ENCODE measurements around the gene MARS1.

Gene MARS1

GRCh38 chr12:57458665-57459054, 29.2 kb upstream of the MARS1 start:
- DNase-seq = no peak

DNA sequence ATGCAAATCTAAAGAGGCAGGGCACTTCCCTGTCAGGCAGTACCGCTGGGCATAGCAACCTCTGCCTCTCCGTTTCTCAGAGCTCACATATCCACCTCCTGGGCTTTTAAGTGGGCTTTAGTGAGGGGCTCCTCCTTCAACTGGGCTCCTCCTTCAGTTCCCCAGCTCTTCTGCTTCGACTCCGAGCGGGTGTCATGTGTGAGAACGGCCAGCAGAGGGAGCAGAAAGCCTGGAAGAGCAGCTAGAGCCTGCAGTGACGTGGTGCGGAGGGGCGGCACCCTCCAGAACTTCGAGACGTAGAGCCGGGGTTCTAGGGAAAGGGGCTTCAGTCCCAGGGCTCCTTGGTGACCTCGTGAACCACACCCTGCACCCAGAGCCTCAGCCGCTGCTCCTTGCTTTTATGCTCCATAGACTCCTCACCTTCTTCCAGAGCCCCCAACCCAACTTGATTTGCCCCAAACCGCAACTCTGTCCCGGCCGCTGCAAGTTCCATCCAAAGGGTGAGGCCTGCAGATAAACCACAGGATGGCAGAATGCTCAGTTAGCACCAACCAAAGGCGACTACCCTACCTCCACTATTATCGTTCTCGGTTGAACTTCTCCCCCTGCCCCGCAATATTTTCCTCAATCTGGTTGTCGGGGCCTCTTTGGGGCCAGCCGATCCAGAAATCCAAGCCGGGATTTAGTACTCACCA, 28.7 kb upstream of the MARS1 start:
- peak; percentile 79 to 88 for DNase-seq

- no peak for DNase-seq
Measured at GRCh38 chr12:57459750-57460467, 28.0 kb upstream of the MARS1 start, which contains the start of gene GLI1. TSS of gene GLI1 (plus strand) at chr12:57459785. CDS start at chr12:57463692, 3,907 bp downstream.

DNA sequence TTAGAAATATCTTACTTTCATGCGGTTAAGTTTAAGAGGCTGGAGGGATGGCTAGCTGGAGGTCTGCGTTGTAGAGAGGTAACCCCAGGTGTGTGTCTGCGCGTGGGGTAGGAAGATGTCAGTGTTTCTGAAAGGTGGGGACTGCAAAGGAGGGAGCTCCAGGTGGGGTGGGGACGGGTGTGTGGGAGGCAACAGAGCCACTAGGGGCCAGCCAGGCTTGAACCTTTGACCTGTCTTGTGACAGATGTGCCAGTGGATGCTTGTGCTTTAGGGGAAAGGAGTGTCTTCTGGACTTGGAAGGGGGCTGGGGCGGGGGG, 27.4 kb upstream of the MARS1 start:
- no peak for DNase-seq

DNA sequence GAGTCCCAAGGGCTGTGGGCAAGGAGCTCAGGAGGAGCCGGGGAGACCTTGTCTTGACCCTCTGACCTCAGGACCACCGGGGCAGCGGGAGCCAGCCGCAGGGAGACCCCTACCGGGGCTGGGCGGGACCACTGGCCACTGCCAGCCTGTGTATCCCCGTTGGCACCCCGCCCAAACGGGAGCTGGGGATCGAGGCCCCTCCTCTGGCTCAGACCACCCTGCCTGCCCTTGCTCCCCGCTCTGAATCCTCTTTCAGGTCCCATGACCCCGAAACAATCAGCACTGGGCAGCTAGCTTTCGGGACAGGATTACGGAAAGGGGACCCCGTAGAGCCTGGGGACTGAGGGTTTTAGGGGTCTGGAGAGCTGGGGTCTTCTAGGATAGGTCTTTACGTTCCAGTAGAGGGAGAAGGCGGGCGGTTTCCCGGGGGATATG, 27.0 kb upstream of the MARS1 start:
- DNase-seq = no peak

DNA sequence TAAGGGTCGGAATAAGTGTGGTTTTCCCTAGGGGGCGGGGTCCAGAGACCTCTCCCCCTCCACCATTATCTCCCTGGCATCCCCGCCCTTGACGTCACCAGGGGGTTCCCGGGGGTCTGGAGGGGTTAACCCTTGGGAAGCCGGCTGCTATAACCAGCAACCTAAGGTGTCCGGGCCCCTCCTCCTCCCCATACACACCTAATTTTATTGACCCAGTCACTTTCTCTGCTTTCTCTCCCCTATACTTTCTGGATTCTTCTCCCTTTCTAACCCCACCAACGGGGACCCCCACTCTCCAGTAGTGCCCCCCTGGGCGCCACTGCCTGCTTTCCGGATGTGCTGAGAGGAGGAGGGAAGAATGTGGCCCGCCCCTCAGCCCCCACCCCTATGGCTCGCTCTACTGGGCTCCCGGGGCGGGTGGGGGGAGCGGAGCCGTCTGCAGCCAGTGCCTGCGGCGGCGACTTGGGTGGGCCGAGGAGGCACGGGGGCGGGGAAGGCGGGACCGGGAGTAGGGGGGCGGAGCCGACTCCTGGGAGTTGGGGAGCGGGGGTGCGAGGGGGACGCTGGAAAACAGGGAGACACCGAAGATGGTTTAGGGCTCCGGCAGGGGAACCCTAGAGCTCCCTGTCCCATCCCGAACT, 26.5 kb upstream of the MARS1 start:
- DNase-seq = no peak

DNA sequence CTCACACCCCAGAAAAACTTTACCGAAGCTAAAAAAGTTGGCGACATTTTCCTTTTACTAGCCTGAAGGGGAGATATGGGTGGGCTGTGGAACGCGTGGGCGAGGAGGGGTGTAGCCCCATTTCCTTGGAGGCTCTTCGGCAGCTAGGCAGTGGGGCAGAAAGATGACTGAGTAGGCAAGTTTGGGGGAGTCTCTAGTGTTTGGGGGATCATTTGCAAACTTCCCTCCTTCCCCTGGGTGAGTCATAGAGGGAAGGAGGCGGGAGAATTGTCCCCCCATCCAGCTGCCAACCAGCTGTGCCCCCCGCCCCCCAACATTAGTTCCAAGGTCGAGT, 26.0 kb upstream of the MARS1 start:
- no peak for DNase-seq

DNA sequence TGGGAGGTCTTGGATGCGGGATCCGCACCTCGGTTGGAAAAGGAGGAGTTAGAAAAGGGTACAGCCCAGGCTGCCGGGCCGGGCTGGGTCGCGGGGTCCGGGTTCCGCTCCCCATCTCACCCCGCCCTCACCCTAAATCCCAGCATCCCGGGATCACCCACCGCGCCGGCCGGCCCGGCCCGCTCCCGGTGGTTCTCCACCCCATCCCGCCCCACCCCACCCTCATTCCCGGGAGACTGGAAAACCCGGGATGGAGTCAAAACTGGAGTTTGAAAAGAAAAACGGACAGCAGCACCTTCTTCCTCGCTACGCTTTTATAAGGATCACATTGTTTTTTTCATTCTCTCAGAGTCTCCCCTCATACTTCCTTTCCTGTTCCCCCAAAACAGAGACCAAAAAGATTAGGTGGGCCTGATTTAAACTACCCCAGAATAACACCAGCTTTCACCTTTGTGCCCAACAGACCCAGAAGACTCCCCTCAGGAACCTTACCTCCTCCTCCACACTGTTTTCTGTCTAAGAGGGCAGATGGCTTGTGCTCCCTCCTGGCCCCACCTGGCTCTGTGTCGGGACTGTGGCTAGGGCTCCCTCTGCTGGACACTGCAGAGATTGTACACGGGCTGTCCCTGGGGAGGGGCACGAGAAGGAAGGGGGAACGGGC, 25.5 kb upstream of the MARS1 start:
- peak; percentile 84 to 93 for DNase-seq

GRCh38 chr12:57462912-57463253, 25.0 kb upstream of the MARS1 start:
- no peak for DNase-seq

DNA sequence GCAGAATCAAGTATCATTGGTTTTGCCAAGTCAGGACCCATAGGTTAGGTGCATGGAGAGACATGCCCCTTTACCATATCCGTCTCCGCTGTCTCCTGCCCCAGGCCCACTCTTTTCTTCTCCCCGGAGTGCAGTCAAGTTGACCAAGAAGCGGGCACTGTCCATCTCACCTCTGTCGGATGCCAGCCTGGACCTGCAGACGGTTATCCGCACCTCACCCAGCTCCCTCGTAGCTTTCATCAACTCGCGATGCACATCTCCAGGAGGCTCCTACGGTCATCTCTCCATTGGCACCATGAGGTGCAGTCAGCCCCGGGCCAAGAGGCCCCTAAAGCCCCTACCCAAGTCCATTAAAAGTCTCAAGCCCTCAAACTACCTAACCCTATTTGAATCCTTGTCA, 23.3 kb upstream of the MARS1 start:
- DNase-seq = no peak

GRCh38 chr12:57465030-57465746, 22.7 kb upstream of the MARS1 start:
- no peak for DNase-seq

GRCh38 chr12:57465747-57466505, 21.9 kb upstream of the MARS1 start:
- DNase-seq = no peak

- no peak for DNase-seq
Measured at GRCh38 chr12:57467212-57467874, 20.5 kb upstream of the MARS1 start.

GRCh38 chr12:57467915-57468314, 20.0 kb upstream of the MARS1 start:
- DNase-seq = no peak

DNA sequence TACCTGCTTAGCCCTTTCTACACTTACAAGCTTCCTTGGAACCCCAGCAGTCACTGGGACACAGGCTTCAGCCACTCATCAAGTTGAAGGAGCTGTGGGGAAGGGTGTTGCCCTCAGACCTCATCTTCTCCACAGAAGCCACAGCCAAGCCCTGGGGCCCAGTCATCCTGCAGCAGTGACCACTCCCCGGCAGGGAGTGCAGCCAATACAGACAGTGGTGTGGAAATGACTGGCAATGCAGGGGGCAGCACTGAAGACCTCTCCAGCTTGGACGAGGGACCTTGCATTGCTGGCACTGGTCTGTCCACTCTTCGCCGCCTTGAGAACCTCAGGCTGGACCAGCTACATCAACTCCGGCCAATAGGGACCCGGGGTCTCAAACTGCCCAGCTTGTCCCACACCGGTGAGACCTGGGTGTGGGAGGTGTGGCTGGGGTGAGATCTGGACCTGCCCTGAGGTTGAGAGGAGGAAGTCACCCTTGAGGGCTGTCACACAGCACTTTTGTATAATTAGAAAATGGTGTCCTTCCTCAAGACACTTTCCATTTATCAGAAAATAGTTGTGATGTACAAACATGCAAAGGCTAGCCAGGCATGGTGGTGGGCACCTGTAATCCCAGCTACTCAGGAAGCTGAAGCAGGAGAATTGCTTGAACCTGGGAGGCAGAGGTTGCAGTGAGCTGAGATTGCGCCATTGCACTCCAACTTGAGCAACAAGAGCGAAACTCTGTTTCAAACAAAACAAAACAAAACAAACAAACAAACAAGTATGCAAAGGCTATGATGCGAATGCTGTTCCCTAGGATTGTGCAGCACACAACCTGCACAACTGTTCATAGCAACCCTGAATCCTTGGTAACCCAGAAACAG, 18.3 kb upstream of the MARS1 start:
- no peak for DNase-seq

GRCh38 chr12:57470286-57470969, 17.4 kb upstream of the MARS1 start:
- no peak for DNase-seq

DNA sequence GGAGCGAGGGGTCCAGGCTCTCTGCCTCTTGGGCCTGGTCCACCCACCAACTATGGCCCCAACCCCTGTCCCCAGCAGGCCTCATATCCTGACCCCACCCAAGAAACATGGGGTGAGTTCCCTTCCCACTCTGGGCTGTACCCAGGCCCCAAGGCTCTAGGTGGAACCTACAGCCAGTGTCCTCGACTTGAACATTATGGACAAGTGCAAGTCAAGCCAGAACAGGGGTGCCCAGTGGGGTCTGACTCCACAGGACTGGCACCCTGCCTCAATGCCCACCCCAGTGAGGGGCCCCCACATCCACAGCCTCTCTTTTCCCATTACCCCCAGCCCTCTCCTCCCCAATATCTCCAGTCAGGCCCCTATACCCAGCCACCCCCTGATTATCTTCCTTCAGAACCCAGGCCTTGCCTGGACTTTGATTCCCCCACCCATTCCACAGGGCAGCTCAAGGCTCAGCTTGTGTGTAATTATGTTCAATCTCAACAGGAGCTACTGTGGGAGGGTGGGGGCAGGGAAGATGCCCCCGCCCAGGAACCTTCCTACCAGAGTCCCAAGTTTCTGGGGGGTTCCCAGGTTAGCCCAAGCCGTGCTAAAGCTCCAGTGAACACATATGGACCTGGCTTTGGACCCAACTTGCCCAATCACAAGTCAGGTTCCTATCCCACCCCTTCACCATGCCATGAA, 16.8 kb upstream of the MARS1 start:
- DNase-seq = no peak

- no peak for DNase-seq
Measured at GRCh38 chr12:57471661-57472060, 16.2 kb upstream of the MARS1 start.

DNA sequence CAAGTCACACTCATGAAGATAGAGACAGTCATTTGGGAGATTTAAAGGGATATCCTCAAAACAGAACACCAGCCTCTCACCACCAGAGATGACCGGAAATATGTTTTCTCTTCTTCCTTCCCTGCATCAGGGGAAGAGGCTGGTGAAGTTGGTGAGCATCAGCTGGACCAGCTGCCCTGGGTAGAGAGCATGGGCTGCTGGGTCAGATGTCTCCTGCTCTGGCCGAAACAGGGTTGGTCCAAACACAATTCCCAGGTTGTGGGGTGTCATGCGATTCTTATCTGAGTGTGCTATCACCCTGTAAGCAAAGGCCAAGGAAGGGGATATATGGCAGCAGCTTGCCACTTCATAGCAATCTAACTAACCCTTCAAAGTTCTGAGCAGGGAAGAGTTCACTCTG, 15.5 kb upstream of the MARS1 start:
- no peak for DNase-seq

DNA sequence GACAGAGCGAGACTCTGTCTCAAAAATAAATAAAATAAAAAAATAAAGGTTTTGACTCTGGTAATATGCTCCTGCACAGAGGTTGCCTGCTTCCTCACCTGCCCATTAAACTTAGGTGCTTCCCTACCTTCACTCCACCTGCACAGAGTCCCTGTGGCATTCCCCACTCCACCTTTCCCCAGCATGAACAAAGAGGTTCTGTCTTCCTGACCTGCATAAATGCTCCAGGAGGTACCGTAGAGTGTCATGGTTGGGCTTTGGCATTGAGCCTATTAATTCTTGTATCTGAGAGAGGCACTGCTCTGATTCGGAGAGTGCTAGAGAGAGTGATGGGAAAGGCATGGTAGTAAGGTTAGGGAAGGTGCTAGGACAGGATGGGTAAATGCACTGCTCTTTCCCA, 14.5 kb upstream of the MARS1 start:
- DNase-seq = no peak

All from NCI-H187 (cell line).